Activated naive CD8-positive, alpha-beta T cell treated with anti-CD3 and anti-CD28 coated beads for 36 hours (primary cell): ENCODE results near the gene ATF7. TPM values are rescaled to one million over a fixed set of nuclear protein-coding genes. Genes with fewer than 3 reads are reported as not detected.

Source experiments
- DNase-seq: peaks from one replicate; pipeline ENCODE4 v3.0.0; 2021
- H3K27ac Mint-ChIP-seq: one replicate; pipeline ENCODE4 v1.8.0; 2022; ENCODE audit warnings: mild to moderate bottlenecking, moderate library complexity, mixed read lengths
- H3K27me3 Mint-ChIP-seq: one replicate; pipeline ENCODE4 v1.8.0; 2022; ENCODE audit warnings: mild to moderate bottlenecking, mixed read lengths
- H3K36me3 Mint-ChIP-seq: one replicate; pipeline ENCODE4 v1.8.0; 2021; ENCODE audit warnings: mild to moderate bottlenecking, mixed read lengths
- H3K4me1 Mint-ChIP-seq: one replicate; pipeline ENCODE4 v1.8.0; 2021; ENCODE audit warnings: mixed read lengths
- H3K4me3 Mint-ChIP-seq: one replicate; pipeline ENCODE4 v1.8.0; 2022; ENCODE audit warnings: mild to moderate bottlenecking, moderate library complexity, mixed read lengths
- H3K9me3 Mint-ChIP-seq: one replicate; pipeline ENCODE4 v1.8.0; 2022; ENCODE audit warnings: mixed read lengths
- total RNA-seq, 2 experiments: library from RNA; stranded (reverse); gene quantifications; one replicate each; pipeline ENCODE4 v1.2.3, GENCODE V29; 2021

ATF7 gene
- total RNA-seq, 2 experiments from 2014 or later = 22.8 to 23.6 TPM

- DNase-seq = no peak
- Mint-ChIP-seq H3K27me3 (no peaks in the 10 kb centered on the region), H3K4me1 (peaks cover 56% of the 10 kb centered on the region), H3K27ac (peak overlapping the region; percentile 8), H3K4me3 (no peak overlapping the region), H3K36me3 (peaks cover 72% of the 10 kb centered on the region), H3K9me3 (no peaks in the 10 kb centered on the region)
Measured at GRCh38 chr12:53459097-53459496, 167.1 kb downstream of the ATF7 start.

Other genes with a start within 250 kb of the ATF7 start
- gene SP1, start 246.2 kb downstream of the ATF7 start, total RNA-seq = 10 to 100 TPM; 65.8 to 68.1 TPM
- gene AMHR2, start 202.5 kb downstream of the ATF7 start, total RNA-seq = not detected
- gene PRR13, start 184.6 kb downstream of the ATF7 start, total RNA-seq = 100 to 1,000 TPM; 221 to 247 TPM
- gene PCBP2, start 174.3 kb downstream of the ATF7 start, total RNA-seq = 1,000 to 10,000 TPM; 1,052 to 1,089 TPM
- 1 to 10 TPM; 8.4 to 8.7 TPM for gene MAP3K12, start 126.9 kb downstream of the ATF7 start, total RNA-seq
- gene TARBP2, start 125.1 kb downstream of the ATF7 start, total RNA-seq = 10 to 100 TPM; 41.0 to 47.3 TPM
- not detected for gene NPFF, start 118.9 kb downstream of the ATF7 start, total RNA-seq
- 100 to 1,000 TPM; 274 to 286 TPM for gene ATP5MC2, start 49.7 kb upstream of the ATF7 start, total RNA-seq
- 1 to 10 TPM; 8.8 to 9.6 TPM for gene CALCOCO1, start 101.1 kb upstream of the ATF7 start, total RNA-seq
- gene CISTR, start 125.6 kb upstream of the ATF7 start, total RNA-seq = not detected